ENCODE measurements around the gene EIF6.

DNA sequence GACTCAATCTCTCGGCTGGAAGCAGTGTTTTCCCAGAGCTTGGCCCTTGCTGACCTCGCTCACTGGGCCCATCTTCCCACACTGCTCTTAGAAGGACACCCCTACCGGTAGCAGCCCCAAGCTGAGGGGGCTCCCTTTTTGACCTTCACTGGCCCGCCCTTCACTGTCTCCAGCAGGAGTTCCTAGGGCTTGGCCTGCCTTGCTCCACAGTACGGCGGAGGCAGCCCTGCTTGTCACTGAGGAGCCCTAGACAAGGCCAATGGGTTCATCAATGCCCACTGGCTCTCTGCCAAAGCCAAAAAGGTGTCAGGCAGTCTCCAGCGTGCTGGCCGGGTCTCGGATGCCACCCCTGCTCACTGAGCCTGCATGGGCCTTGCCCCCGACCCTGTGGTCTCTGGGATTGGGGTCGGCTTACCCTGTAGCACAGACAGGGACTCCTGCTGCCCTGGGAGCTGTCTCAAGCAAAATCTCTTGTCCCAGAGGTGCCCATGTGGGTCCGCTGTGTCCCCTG, 8.8 kb downstream of the EIF6 start:
- TF ChIP-seq, protein P1, sequence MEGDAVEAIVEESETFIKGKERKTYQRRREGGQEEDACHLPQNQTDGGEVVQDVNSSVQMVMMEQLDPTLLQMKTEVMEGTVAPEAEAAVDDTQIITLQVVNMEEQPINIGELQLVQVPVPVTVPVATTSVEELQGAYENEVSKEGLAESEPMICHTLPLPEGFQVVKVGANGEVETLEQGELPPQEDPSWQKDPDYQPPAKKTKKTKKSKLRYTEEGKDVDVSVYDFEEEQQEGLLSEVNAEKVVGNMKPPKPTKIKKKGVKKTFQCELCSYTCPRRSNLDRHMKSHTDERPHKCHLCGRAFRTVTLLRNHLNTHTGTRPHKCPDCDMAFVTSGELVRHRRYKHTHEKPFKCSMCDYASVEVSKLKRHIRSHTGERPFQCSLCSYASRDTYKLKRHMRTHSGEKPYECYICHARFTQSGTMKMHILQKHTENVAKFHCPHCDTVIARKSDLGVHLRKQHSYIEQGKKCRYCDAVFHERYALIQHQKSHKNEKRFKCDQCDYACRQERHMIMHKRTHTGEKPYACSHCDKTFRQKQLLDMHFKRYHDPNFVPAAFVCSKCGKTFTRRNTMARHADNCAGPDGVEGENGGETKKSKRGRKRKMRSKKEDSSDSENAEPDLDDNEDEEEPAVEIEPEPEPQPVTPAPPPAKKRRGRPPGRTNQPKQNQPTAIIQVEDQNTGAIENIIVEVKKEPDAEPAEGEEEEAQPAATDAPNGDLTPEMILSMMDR (IDR thresholded peaks at IDR 0.05; ENCODE audit: insufficient read depth, low read depth, low read length), result no peak
- TF ChIP-seq EZH2 (IDR thresholded peaks at IDR 0.05; ENCODE audit: insufficient read depth, low read length), result no peak
